Measurements from ENCODE around the gene FLT3. TPM values are rescaled to one million over a fixed set of nuclear protein-coding genes. Genes with fewer than 3 reads are reported as not detected.

FLT3 gene
- total RNA-seq, 3 donors from 2014 or later, result 0.98 to 1.4 (median 1.3) TPM

GRCh38 chr13:27970382-27971235 is 129.8 kb downstream of the FLT3 start:
- H3K4me3 ChIP-seq, result no peak overlapping the region
- H3K4me1 ChIP-seq, result peaks cover 0 to 3% of the 10 kb centered on the region in 2 donors
- peaks cover 4 to 98% of the 10 kb centered on the region in 2 donors for H3K27me3 ChIP-seq
- no peaks in the 10 kb centered on the region for H3K9me3 ChIP-seq
- no peaks in the 10 kb centered on the region for H3K36me3 ChIP-seq
- DNase-seq (ENCODE audit: low spot score in 2 of 2), result no peak
- H3K27ac ChIP-seq, result no peak overlapping the region
- intact Hi-C loops (cut with DNase I; ENCODE audit: low total_unique reads), result loop anchor here (10.0 kb wide), 1 partner anchor 606 kb away; no protein-coding TSS in a partner anchor
- TF ChIP-seq, protein P1, sequence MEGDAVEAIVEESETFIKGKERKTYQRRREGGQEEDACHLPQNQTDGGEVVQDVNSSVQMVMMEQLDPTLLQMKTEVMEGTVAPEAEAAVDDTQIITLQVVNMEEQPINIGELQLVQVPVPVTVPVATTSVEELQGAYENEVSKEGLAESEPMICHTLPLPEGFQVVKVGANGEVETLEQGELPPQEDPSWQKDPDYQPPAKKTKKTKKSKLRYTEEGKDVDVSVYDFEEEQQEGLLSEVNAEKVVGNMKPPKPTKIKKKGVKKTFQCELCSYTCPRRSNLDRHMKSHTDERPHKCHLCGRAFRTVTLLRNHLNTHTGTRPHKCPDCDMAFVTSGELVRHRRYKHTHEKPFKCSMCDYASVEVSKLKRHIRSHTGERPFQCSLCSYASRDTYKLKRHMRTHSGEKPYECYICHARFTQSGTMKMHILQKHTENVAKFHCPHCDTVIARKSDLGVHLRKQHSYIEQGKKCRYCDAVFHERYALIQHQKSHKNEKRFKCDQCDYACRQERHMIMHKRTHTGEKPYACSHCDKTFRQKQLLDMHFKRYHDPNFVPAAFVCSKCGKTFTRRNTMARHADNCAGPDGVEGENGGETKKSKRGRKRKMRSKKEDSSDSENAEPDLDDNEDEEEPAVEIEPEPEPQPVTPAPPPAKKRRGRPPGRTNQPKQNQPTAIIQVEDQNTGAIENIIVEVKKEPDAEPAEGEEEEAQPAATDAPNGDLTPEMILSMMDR (IDR thresholded peaks at IDR 0.05), result no peak
- TF ChIP-seq POLR2A (IDR thresholded peaks at IDR 0.05), result no peak
- no peak for TF ChIP-seq POLR2AphosphoS5 (IDR thresholded peaks at IDR 0.05)

DNA sequence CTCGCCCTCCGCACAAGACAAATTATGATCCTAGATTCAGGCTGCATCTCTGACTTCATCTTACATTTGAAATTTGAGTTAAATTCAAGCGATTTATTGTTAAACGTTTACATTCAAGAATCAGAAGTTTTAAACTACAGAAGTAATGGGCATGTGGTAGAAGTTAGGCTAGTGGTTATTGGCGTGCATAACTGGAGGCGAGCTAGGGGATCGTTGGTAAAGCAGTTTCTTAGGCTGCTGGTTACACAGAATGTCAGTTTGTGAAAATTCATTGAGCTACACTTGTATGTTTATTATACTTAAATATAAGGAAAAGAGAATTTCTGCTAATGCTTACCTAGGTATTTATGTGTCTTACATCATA is 130.5 kb downstream of the FLT3 start:
- intact Hi-C loops (cut with DNase I; ENCODE audit: low total_unique reads), result loop anchor here (10.0 kb wide), 1 partner anchor 605 kb away; no protein-coding TSS in a partner anchor
- H3K27me3 ChIP-seq, result peaks cover 4 to 98% of the 10 kb centered on the region in 2 donors
- TF ChIP-seq POLR2AphosphoS5 (IDR thresholded peaks at IDR 0.05) (no peak), POLR2A (IDR thresholded peaks at IDR 0.05) (no peak)
- TF ChIP-seq, protein P1 (IDR thresholded peaks at IDR 0.05), result no peak

GRCh38 chr13:27969082-27969865 is 131.1 kb downstream of the FLT3 start, which contains the start of gene CDX2:
Gene CDX2 (minus strand): TSS chr13:27969315. CDS start chr13:27969006, 309 bp downstream.
- H3K4me1 ChIP-seq, result peaks cover 0 to 3% of the 10 kb centered on the region in 2 donors
- peaks cover 4 to 98% of the 10 kb centered on the region in 2 donors for H3K27me3 ChIP-seq
- peak within 1 kb of the TSS in 2 of 3 donors; percentile 21 to 41 for H3K4me3 ChIP-seq
- intact Hi-C loops (cut with DNase I; ENCODE audit: low total_unique reads), result no loop called here
- no peaks in the 10 kb centered on the region for H3K36me3 ChIP-seq
- no peak within 1 kb of the TSS for H3K27ac ChIP-seq
- H3K9me3 ChIP-seq, result no peaks in the 10 kb centered on the region
- no peak for TF ChIP-seq POLR2A (IDR thresholded peaks at IDR 0.05)
- TF ChIP-seq POLR2AphosphoS5 (IDR thresholded peaks at IDR 0.05), result no peak
- TF ChIP-seq, protein P1 (IDR thresholded peaks at IDR 0.05), result no peak
- DNase-seq (ENCODE audit: low spot score in 2 of 2), result no peak

More for the DNA sequence above, 130.5 kb downstream of the FLT3 start:
- no peaks in the 10 kb centered on the region for H3K9me3 ChIP-seq
- no peaks in the 10 kb centered on the region for H3K36me3 ChIP-seq
- peaks cover 0 to 3% of the 10 kb centered on the region in 2 donors for H3K4me1 ChIP-seq
- no peak for DNase-seq (ENCODE audit: low spot score in 2 of 2)
- H3K27ac ChIP-seq, result no peak overlapping the region
- H3K4me3 ChIP-seq, result no peak overlapping the region

- TF ChIP-seq POLR2A (IDR thresholded peaks at IDR 0.05), result no peak
- TF ChIP-seq POLR2AphosphoS5 (IDR thresholded peaks at IDR 0.05), result no peak
- TF ChIP-seq, protein P1 (IDR thresholded peaks at IDR 0.05), result no peak
- intact Hi-C loops (cut with DNase I; ENCODE audit: low total_unique reads), result no loop called here
- H3K9me3 ChIP-seq, result no peaks in the 10 kb centered on the region
- DNase-seq (ENCODE audit: low spot score in 2 of 2), result no peak
- H3K36me3 ChIP-seq, result no peaks in the 10 kb centered on the region
- H3K27ac ChIP-seq, result no peak overlapping the region
- H3K4me3 ChIP-seq, result peak overlapping the region in 2 of 3 donors; percentile 21 to 41
- H3K4me1 ChIP-seq, result peaks cover 0 to 3% of the 10 kb centered on the region in 2 donors
- H3K27me3 ChIP-seq, result peaks cover 4 to 100% of the 10 kb centered on the region in 2 donors
Observed at GRCh38 chr13:27968316-27969081, 131.9 kb downstream of the FLT3 start.
